Measurements from ENCODE around the gene CCT6A.
"Not testable (repeated sequence)": the region's sequence is repeated elsewhere in the genome, so short reads cannot be mapped to it uniquely, and the experiment has no call there.

CCT6A gene

GRCh38 chr7:56062382-56062781, 10.8 kb downstream of the CCT6A start:
- Histone ChIP-seq H3K4me3 (ENCODE audit: low read length) (no peak overlapping the region), H3K4me1 (ENCODE audit: control insufficient read depth, insufficient read depth, low read length) (peaks cover 8% of the 10 kb centered on the region), H3K36me3 (ENCODE audit: control insufficient read depth, insufficient read depth, low read length) (peaks cover 5% of the 10 kb centered on the region), H3K27me3 (ENCODE audit: control insufficient read depth, insufficient read depth, low read length) (no peaks in the 10 kb centered on the region), H3K9me3 (ENCODE audit: control insufficient read depth, low read length) (no peaks in the 10 kb centered on the region), H3K9ac (ENCODE audit: low read length) (no peak overlapping the region)

GRCh38 chr7:56063500-56063881, 11.9 kb downstream of the CCT6A start:
- Histone ChIP-seq H3K27me3 (ENCODE audit: control insufficient read depth, insufficient read depth, low read length) (no peaks in the 10 kb centered on the region), H3K4me1 (ENCODE audit: control insufficient read depth, insufficient read depth, low read length) (peaks cover 8% of the 10 kb centered on the region), H3K4me3 (ENCODE audit: low read length) (peak overlapping the region; percentile 72), H3K9ac (ENCODE audit: low read length) (peak overlapping the region; percentile 77), H3K9me3 (ENCODE audit: control insufficient read depth, low read length) (no peaks in the 10 kb centered on the region), H3K36me3 (ENCODE audit: control insufficient read depth, insufficient read depth, low read length) (peaks cover 5% of the 10 kb centered on the region)

GRCh38 chr7:56063882-56064625, 12.5 kb downstream of the CCT6A start, which contains the start of gene SUMF2:
Gene SUMF2 (plus strand): TSS chr7:56064286. CDS start chr7:56064312, 26 bp downstream.
- H3K9ac ChIP-seq (ENCODE audit: low read length): peak within 1 kb of the TSS; percentile 77
- peaks cover 5% of the 10 kb centered on the region for H3K36me3 ChIP-seq (ENCODE audit: control insufficient read depth, insufficient read depth, low read length)

GRCh38 chr7:56066376-56066775, 14.8 kb downstream of the CCT6A start:
- H3K27me3 ChIP-seq (ENCODE audit: control insufficient read depth, insufficient read depth, low read length); H3K36me3 ChIP-seq (ENCODE audit: control insufficient read depth, insufficient read depth, low read length); H3K9ac ChIP-seq (ENCODE audit: low read length); H3K4me1 ChIP-seq (ENCODE audit: control insufficient read depth, insufficient read depth, low read length); H3K9me3 ChIP-seq (ENCODE audit: control insufficient read depth, low read length); H3K4me3 ChIP-seq (ENCODE audit: low read length): not testable (repeated sequence)

More at GRCh38 chr7:56063882-56064625, 12.5 kb downstream of the CCT6A start, which contains the start of gene SUMF2:
- Histone ChIP-seq H3K9me3 (ENCODE audit: control insufficient read depth, low read length) (no peaks in the 10 kb centered on the region), H3K27me3 (ENCODE audit: control insufficient read depth, insufficient read depth, low read length) (no peaks in the 10 kb centered on the region), H3K4me3 (ENCODE audit: low read length) (peak within 1 kb of the TSS; percentile 72), H3K4me1 (ENCODE audit: control insufficient read depth, insufficient read depth, low read length) (peaks cover 8% of the 10 kb centered on the region)

- Histone ChIP-seq H3K4me3 (ENCODE audit: low read length) (no peak overlapping the region), H3K9me3 (ENCODE audit: control insufficient read depth, low read length) (no peaks in the 10 kb centered on the region), H3K36me3 (ENCODE audit: control insufficient read depth, insufficient read depth, low read length) (no peaks in the 10 kb centered on the region), H3K4me1 (ENCODE audit: control insufficient read depth, insufficient read depth, low read length) (peaks cover 9% of the 10 kb centered on the region), H3K9ac (ENCODE audit: low read length) (no peak overlapping the region), H3K27me3 (ENCODE audit: control insufficient read depth, insufficient read depth, low read length) (no peaks in the 10 kb centered on the region)
Measured at GRCh38 chr7:56074371-56074791, 22.8 kb downstream of the CCT6A start.

GRCh38 chr7:56077681-56078080, 26.1 kb downstream of the CCT6A start:
- no peaks in the 10 kb centered on the region for H3K27me3 ChIP-seq (ENCODE audit: control insufficient read depth, insufficient read depth, low read length)
- no peak overlapping the region for H3K9ac ChIP-seq (ENCODE audit: low read length)
- no peaks in the 10 kb centered on the region for H3K9me3 ChIP-seq (ENCODE audit: control insufficient read depth, low read length)
- H3K4me3 ChIP-seq (ENCODE audit: low read length): no peak overlapping the region
- peaks cover 15% of the 10 kb centered on the region for H3K4me1 ChIP-seq (ENCODE audit: control insufficient read depth, insufficient read depth, low read length)
- H3K36me3 ChIP-seq (ENCODE audit: control insufficient read depth, insufficient read depth, low read length): no peaks in the 10 kb centered on the region

- no peak overlapping the region for H3K4me3 ChIP-seq (ENCODE audit: low read length)
- H3K9ac ChIP-seq (ENCODE audit: low read length): no peak overlapping the region
- H3K4me1 ChIP-seq (ENCODE audit: control insufficient read depth, insufficient read depth, low read length): peaks cover 15% of the 10 kb centered on the region
- H3K27me3 ChIP-seq (ENCODE audit: control insufficient read depth, insufficient read depth, low read length): no peaks in the 10 kb centered on the region
- H3K36me3 ChIP-seq (ENCODE audit: control insufficient read depth, insufficient read depth, low read length): no peaks in the 10 kb centered on the region
- H3K9me3 ChIP-seq (ENCODE audit: control insufficient read depth, low read length): no peaks in the 10 kb centered on the region
Measured at GRCh38 chr7:56078196-56078595, 26.6 kb downstream of the CCT6A start.

- H3K9ac ChIP-seq (ENCODE audit: low read length): no peak overlapping the region
- no peaks in the 10 kb centered on the region for H3K36me3 ChIP-seq (ENCODE audit: control insufficient read depth, insufficient read depth, low read length)
- H3K4me3 ChIP-seq (ENCODE audit: low read length): no peak overlapping the region
- no peaks in the 10 kb centered on the region for H3K9me3 ChIP-seq (ENCODE audit: control insufficient read depth, low read length)
- H3K27me3 ChIP-seq (ENCODE audit: control insufficient read depth, insufficient read depth, low read length): no peaks in the 10 kb centered on the region
- peaks cover 13% of the 10 kb centered on the region for H3K4me1 ChIP-seq (ENCODE audit: control insufficient read depth, insufficient read depth, low read length)
Measured at GRCh38 chr7:56079450-56080185, 28.1 kb downstream of the CCT6A start.

GRCh38 chr7:56080726-56081435, 29.3 kb downstream of the CCT6A start:
- peaks cover 11% of the 10 kb centered on the region for H3K4me1 ChIP-seq (ENCODE audit: control insufficient read depth, insufficient read depth, low read length)
- H3K27me3 ChIP-seq (ENCODE audit: control insufficient read depth, insufficient read depth, low read length); H3K36me3 ChIP-seq (ENCODE audit: control insufficient read depth, insufficient read depth, low read length); H3K4me3 ChIP-seq (ENCODE audit: low read length); H3K9me3 ChIP-seq (ENCODE audit: control insufficient read depth, low read length); H3K9ac ChIP-seq (ENCODE audit: low read length): not testable (repeated sequence)

- peaks cover 11% of the 10 kb centered on the region for H3K4me1 ChIP-seq (ENCODE audit: control insufficient read depth, insufficient read depth, low read length)
- H3K9ac ChIP-seq (ENCODE audit: low read length): no peak overlapping the region
- no peaks in the 10 kb centered on the region for H3K36me3 ChIP-seq (ENCODE audit: control insufficient read depth, insufficient read depth, low read length)
- no peaks in the 10 kb centered on the region for H3K27me3 ChIP-seq (ENCODE audit: control insufficient read depth, insufficient read depth, low read length)
- H3K9me3 ChIP-seq (ENCODE audit: control insufficient read depth, low read length): no peaks in the 10 kb centered on the region
- H3K4me3 ChIP-seq (ENCODE audit: low read length): no peak overlapping the region
Measured at GRCh38 chr7:56081626-56082340, 30.2 kb downstream of the CCT6A start.

GRCh38 chr7:56083150-56083785, 31.7 kb downstream of the CCT6A start:
- no peaks in the 10 kb centered on the region for H3K36me3 ChIP-seq (ENCODE audit: control insufficient read depth, insufficient read depth, low read length)
- peaks cover 11% of the 10 kb centered on the region for H3K4me1 ChIP-seq (ENCODE audit: control insufficient read depth, insufficient read depth, low read length)
- H3K27me3 ChIP-seq (ENCODE audit: control insufficient read depth, insufficient read depth, low read length): no peaks in the 10 kb centered on the region
- no peak overlapping the region for H3K4me3 ChIP-seq (ENCODE audit: low read length)
- H3K9me3 ChIP-seq (ENCODE audit: control insufficient read depth, low read length): no peaks in the 10 kb centered on the region
- no peak overlapping the region for H3K9ac ChIP-seq (ENCODE audit: low read length)

All from mucosa of stomach (tissue), 1 donor.